H1 (cell line): ENCODE results near the gene CHST3. TPM values are rescaled to one million over a fixed set of nuclear protein-coding genes. Genes with fewer than 3 reads are reported as not detected.

Experiments used
- BRCA1 ChIP-seq: IDR thresholded peaks from 2 replicates; pipeline ENCODE4 v1.6.1; 2012; ENCODE audit warnings: low read depth, low read length, improper control_type of control experiment
- RAD21 ChIP-seq, 2 experiments: IDR thresholded peaks in 1 of 2; conservative IDR thresholded peaks in 1 of 2; 2 replicates each; pipeline ENCODE4 v1.6.1; 2011; ENCODE audit warnings: low read depth in 2 of 2, low read length in 2 of 2, improper control_type of control experiment in 1 of 2, inconsistent platforms in 1 of 2, mild to moderate bottlenecking in 1 of 2, moderate library complexity in 1 of 2
- SIX5 ChIP-seq: IDR thresholded peaks from 2 replicates; pipeline ENCODE4 v1.6.1; 2011; ENCODE audit warnings: mild to moderate bottlenecking, low read depth, low read length
- YY1 ChIP-seq: IDR thresholded peaks from 2 replicates; pipeline ENCODE4 v1.6.1; 2011; ENCODE audit warnings: low read depth, mild to moderate bottlenecking, low read length
- polyA plus RNA-seq, 7 experiments: library from polyadenylated mRNA; depleted of rRNA in 3 of 7; stranded (reverse) in 5 of 7; unstranded in 2 of 7; fragments of >200 nt in 5 of 7; fragments of 200-250 nt in 2 of 7; gene quantifications; 1 replicate in 5 of 7; 2 replicates in 1 of 7; 4 replicates in 1 of 7; pipeline versions ENCODE4 v1.2.1 to v1.2.3, GENCODE V29; 2011 to 2013; ENCODE audit warnings: missing spikeins in 2 of 7, mixed read lengths in 2 of 7
- total RNA-seq: library from RNA; stranded (reverse); fragmentation: NEBNext Ultra II Directional; extraction: Animal tissue kit (Norgen Biotek cat#: 25700); gene quantifications from 2 replicates; pipeline ENCODE4 v1.2.1, GENCODE V29; 2021
- TF ChIP-seq, protein P1 (sequence below): IDR thresholded peaks from 2 replicates; pipeline ENCODE4 v1.6.1; 2011; ENCODE audit warnings: low read length, improper control_type of control experiment

The CHST3 gene
- total and polyA plus RNA-seq, 2 of the 8 experiments (the other 6 are each of a cell fraction or from before 2014, with no cell fraction given): 2.0 to 5.8 TPM

DNA sequence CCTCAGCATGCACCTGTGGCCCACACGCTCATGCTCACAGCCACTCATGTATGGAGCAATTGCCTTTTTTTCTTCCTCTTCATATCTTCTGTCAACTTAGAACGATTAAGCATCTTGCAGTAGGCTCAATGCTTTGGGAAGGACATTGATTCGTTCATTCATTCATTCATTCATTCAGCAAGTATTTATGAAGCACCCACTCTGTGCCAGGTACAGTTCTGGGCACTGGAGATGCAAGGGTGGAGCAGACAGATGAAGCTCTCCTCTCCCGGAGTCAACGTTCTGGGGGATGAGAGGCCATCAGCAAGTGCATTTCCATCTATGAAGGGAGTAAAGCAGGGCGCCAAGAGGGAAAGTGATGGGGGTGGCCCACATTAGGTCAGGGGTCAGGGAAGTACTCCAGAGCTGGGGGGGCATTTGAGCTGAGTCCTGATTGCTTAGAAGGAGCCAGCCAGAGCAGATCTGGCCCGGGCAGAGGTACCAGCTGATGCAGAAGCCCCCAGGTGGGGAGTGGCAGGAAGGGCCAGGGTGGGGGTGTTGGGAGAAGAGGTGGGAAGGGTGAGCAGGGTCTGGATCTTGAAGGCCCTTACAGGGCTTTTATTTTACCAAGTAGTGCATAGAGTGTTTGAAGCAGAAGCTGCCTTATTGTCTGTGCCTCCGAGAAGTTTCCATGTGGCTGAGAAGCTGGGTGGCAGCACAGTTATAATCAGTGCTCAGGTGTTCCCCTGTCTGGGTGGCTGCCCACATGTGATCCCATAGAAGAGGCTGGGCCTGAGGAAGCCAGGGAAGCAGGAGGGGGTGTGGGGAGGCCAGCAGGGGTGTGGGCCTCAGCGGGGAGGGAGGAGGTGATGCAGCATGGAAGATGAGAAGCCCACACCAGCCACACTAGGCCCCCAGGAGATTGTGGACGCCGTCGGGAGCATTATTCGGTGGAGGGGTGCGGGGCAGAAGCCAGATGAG, 36.2 kb downstream of the CHST3 start (continued):
- TF ChIP-seq, protein P1, sequence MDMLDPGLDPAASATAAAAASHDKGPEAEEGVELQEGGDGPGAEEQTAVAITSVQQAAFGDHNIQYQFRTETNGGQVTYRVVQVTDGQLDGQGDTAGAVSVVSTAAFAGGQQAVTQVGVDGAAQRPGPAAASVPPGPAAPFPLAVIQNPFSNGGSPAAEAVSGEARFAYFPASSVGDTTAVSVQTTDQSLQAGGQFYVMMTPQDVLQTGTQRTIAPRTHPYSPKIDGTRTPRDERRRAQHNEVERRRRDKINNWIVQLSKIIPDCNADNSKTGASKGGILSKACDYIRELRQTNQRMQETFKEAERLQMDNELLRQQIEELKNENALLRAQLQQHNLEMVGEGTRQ: no peak
- TF ChIP-seq BRCA1: no peak
- no peak for TF ChIP-seq SIX5
- TF ChIP-seq RAD21 (IDR thresholded peaks at IDR 0.05 in 1 of 2, conservative IDR thresholded peaks at IDR 0.05 in 1 of 2; ENCODE audit: low read depth in 2 of 2, low read length in 2 of 2): no peak
- TF ChIP-seq YY1: no peak
